ENCODE data around the gene SP5.

Gene SP5

DNA sequence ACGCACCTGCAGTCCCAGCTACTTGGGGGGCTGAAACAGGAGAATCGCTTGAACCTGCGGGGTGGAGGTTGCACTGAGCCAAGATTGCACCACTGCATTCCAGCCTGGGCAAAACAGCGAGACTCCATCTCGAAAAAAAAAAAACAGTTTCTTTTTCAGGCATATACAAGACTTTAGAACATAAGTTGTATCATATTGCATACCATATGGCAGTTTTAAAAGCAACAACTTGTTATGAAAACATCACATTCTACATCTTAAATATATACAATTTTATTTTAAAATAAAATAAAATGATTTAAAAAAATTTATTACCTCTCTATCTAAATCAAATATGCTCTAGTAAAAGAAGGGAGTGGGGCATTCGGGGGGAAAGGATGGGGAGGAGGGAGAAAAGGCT lies 39.4 kb upstream of the SP5 start:
- peaks cover 2% of the 10 kb centered on the region for H3K4me1 ChIP-seq (ENCODE audit: control insufficient read depth, low read depth, low read length)
- H3K9ac ChIP-seq (ENCODE audit: low read length) = no peak overlapping the region
- H4K8ac ChIP-seq (ENCODE audit: low read depth, low read length) = no peak overlapping the region
- no peak for DNase-seq
- H3K23ac ChIP-seq (ENCODE audit: low read length) = no peak overlapping the region
- H3K56ac ChIP-seq (ENCODE audit: low read length) = no peak overlapping the region
- no peak overlapping the region for H2BK120ac ChIP-seq (ENCODE audit: low read depth, low read length)
- H3K27ac ChIP-seq (ENCODE audit: low read depth, low read length) = no peak overlapping the region
- no peak overlapping the region for H2BK15ac ChIP-seq (replicated peaks; ENCODE audit: low read depth)
- H3K4me2 ChIP-seq (ENCODE audit: low read length) = no peak overlapping the region
- H3K27me3 ChIP-seq (ENCODE audit: insufficient read depth, low read length, poor library complexity) = no peaks in the 10 kb centered on the region
- H2BK5ac ChIP-seq (ENCODE audit: low read length) = no peak overlapping the region
- no peaks in the 10 kb centered on the region for H3K36me3 ChIP-seq (ENCODE audit: control insufficient read depth, insufficient read depth, low read length)
- no peak overlapping the region for H3K4ac ChIP-seq (ENCODE audit: low read depth, low read length)
- no peaks in the 10 kb centered on the region for H3K79me1 ChIP-seq (ENCODE audit: low read length)
- no peak overlapping the region for H4K5ac ChIP-seq (ENCODE audit: low read length)
- H3K18ac ChIP-seq (ENCODE audit: low read length) = no peak overlapping the region
- no peak overlapping the region for H2AK5ac ChIP-seq (ENCODE audit: low read length)
- WGBS (ENCODE audit: extremely low coverage, insufficient coverage, low lambda C conversion rate) = no CpG with 5 or more reads among the region's 6 CpGs
- no peak overlapping the region for H3K4me3 ChIP-seq (ENCODE audit: low read length)
- no peaks in the 10 kb centered on the region for H3K79me2 ChIP-seq (ENCODE audit: control insufficient read depth, insufficient read depth, low read length)

DNA sequence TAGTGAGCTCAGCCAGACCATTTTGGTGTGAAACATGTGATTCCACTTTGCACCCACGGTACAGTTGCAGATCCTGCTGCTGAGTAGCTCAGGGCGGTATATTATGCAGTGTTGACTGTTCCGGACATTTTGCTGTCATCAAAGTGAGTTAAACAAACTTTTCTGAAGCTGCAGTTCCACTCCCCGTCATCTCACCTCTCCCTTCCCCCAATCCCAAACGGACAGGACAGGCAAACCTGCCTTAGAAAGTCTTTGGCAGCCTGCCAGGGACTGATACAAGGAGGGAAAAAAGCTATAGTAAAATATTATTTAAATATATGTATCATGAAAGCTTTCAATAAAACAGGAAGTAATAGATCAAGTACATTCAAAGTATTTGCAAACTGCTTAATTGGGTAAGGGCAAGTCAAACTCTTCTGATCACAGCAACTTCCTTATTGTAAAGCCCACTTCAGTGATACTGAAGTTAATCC lies 35.5 kb upstream of the SP5 start:
- H3K56ac ChIP-seq (ENCODE audit: low read length) = peak overlapping the region; percentile 83
- H3K9ac ChIP-seq (ENCODE audit: low read length) = peak overlapping the region; percentile 39
- WGBS (ENCODE audit: extremely low coverage, insufficient coverage, low lambda C conversion rate) = no CpG with 5 or more reads among the region's 5 CpGs
- H3K79me2 ChIP-seq (ENCODE audit: control insufficient read depth, insufficient read depth, low read length) = no peaks in the 10 kb centered on the region
- peak overlapping the region; percentile 76 for H2BK120ac ChIP-seq (ENCODE audit: low read depth, low read length)
- H3K4ac ChIP-seq (ENCODE audit: low read depth, low read length) = peak overlapping the region; percentile 94
- H3K18ac ChIP-seq (ENCODE audit: low read length) = peak overlapping the region; percentile 62
- H3K27me3 ChIP-seq (ENCODE audit: insufficient read depth, low read length, poor library complexity) = no peaks in the 10 kb centered on the region
- H3K23ac ChIP-seq (ENCODE audit: low read length) = no peak overlapping the region
- peak overlapping the region; percentile 59 for H4K8ac ChIP-seq (ENCODE audit: low read depth, low read length)
- peak overlapping the region; percentile 17 for H3K4me2 ChIP-seq (ENCODE audit: low read length)
- peak overlapping the region; percentile 89 for H3K27ac ChIP-seq (ENCODE audit: low read depth, low read length)
- no peak overlapping the region for H2AK5ac ChIP-seq (ENCODE audit: low read length)
- H3K79me1 ChIP-seq (ENCODE audit: low read length) = no peaks in the 10 kb centered on the region
- peaks cover 3% of the 10 kb centered on the region for H3K4me1 ChIP-seq (ENCODE audit: control insufficient read depth, low read depth, low read length)
- peak; percentile 64 for DNase-seq
- no peak overlapping the region for H4K5ac ChIP-seq (ENCODE audit: low read length)
- H3K4me3 ChIP-seq (ENCODE audit: low read length) = no peak overlapping the region
- H2BK5ac ChIP-seq (ENCODE audit: low read length) = peak overlapping the region; percentile 72
- H3K36me3 ChIP-seq (ENCODE audit: control insufficient read depth, insufficient read depth, low read length) = no peaks in the 10 kb centered on the region
- H2BK15ac ChIP-seq (replicated peaks; ENCODE audit: low read depth) = peak overlapping the region; percentile 74

DNA sequence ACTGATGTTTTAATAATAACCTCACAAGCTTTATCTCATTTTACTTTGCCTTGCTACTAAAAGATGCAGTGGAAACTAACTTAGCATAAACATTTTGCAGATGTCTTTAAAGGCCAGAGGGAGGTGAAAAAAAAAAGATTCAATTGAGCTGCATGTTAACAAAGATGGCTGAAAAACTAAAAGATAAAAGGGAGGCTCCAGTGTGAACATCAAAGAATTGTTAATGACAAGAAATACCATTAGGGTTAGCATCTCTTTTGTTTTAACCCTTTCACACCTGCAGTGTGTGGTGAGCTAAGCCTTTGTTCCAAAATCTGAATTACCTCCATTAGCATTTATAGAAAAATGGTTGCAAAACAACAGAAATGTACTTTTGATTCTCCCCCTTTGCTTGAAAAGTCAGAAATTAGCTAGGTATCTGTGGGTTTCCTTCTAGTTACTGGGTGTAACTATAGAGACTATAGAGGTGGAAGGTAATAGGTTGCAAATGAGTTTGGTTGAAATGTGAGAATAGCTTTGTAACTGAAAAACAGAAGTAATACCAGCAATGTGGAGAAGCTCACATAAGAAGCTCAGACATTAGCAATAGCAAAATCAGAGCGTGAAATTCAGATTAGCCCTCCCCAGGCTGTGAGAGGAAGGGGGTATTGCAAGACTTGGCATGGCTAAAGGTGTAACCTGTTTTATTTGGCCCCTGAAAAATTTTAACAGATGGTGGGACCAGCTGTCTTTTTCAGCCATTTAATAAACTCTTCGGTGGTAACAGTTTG lies 34.8 kb upstream of the SP5 start:
- no peak overlapping the region for H3K9ac ChIP-seq (ENCODE audit: low read length)
- no peaks in the 10 kb centered on the region for H3K27me3 ChIP-seq (ENCODE audit: insufficient read depth, low read length, poor library complexity)
- H3K4me3 ChIP-seq (ENCODE audit: low read length) = no peak overlapping the region
- H2AK5ac ChIP-seq (ENCODE audit: low read length) = no peak overlapping the region
- H3K4me1 ChIP-seq (ENCODE audit: control insufficient read depth, low read depth, low read length) = peaks cover 3% of the 10 kb centered on the region
- H2BK120ac ChIP-seq (ENCODE audit: low read depth, low read length) = peak overlapping the region; percentile 96
- H3K4me2 ChIP-seq (ENCODE audit: low read length) = no peak overlapping the region
- peak; percentile 89 for DNase-seq
- H3K79me1 ChIP-seq (ENCODE audit: low read length) = no peaks in the 10 kb centered on the region
- WGBS (ENCODE audit: extremely low coverage, insufficient coverage, low lambda C conversion rate) = no CpG with 5 or more reads among the region's 2 CpGs
- peak overlapping the region; percentile 74 for H2BK15ac ChIP-seq (replicated peaks; ENCODE audit: low read depth)
- no peak overlapping the region for H2BK5ac ChIP-seq (ENCODE audit: low read length)
- H4K8ac ChIP-seq (ENCODE audit: low read depth, low read length) = peak overlapping the region; percentile 65
- no peak overlapping the region for H3K23ac ChIP-seq (ENCODE audit: low read length)
- peak overlapping the region; percentile 84 for H3K18ac ChIP-seq (ENCODE audit: low read length)
- H3K36me3 ChIP-seq (ENCODE audit: control insufficient read depth, insufficient read depth, low read length) = no peaks in the 10 kb centered on the region
- peak overlapping the region; percentile 86 for H3K4ac ChIP-seq (ENCODE audit: low read depth, low read length)
- H4K5ac ChIP-seq (ENCODE audit: low read length) = no peak overlapping the region
- H3K79me2 ChIP-seq (ENCODE audit: control insufficient read depth, insufficient read depth, low read length) = no peaks in the 10 kb centered on the region
- peak overlapping the region; percentile 93 for H3K27ac ChIP-seq (ENCODE audit: low read depth, low read length)
- peak overlapping the region; percentile 49 for H3K56ac ChIP-seq (ENCODE audit: low read length)

DNA sequence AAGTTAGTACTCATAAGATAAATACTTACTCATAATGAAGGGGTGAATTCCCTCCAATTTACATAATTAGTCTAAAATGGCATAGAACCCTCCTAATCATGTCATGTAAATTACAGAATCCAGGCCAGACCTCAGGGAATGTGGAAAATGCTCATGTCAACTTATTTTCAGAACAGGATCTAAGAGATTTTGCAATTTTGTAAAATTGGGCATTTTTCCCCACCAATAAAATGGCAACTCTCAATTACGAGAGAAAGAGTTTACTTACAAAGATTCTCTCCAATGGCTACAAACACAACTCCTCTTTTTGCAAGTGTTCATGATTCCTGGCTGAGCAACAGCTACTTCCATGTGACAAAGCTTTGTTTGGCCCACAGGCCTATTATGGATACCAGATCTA lies 33.8 kb upstream of the SP5 start:
- no peak overlapping the region for H3K9ac ChIP-seq (ENCODE audit: low read length)
- no peak overlapping the region for H3K4me3 ChIP-seq (ENCODE audit: low read length)
- H3K79me1 ChIP-seq (ENCODE audit: low read length) = no peaks in the 10 kb centered on the region
- no peak overlapping the region for H2AK5ac ChIP-seq (ENCODE audit: low read length)
- H3K56ac ChIP-seq (ENCODE audit: low read length) = peak overlapping the region; percentile 11
- WGBS (ENCODE audit: extremely low coverage, insufficient coverage, low lambda C conversion rate) = no CpG with 5 or more reads among the region's 1 CpG
- H3K4me2 ChIP-seq (ENCODE audit: low read length) = no peak overlapping the region
- peak overlapping the region; percentile 98 for H2BK15ac ChIP-seq (replicated peaks; ENCODE audit: low read depth)
- H3K4me1 ChIP-seq (ENCODE audit: control insufficient read depth, low read depth, low read length) = peaks cover 3% of the 10 kb centered on the region
- peak overlapping the region; percentile 68 for H3K18ac ChIP-seq (ENCODE audit: low read length)
- no peaks in the 10 kb centered on the region for H3K27me3 ChIP-seq (ENCODE audit: insufficient read depth, low read length, poor library complexity)
- H3K27ac ChIP-seq (ENCODE audit: low read depth, low read length) = peak overlapping the region; percentile 12
- H3K4ac ChIP-seq (ENCODE audit: low read depth, low read length) = no peak overlapping the region
- H3K23ac ChIP-seq (ENCODE audit: low read length) = no peak overlapping the region
- H3K79me2 ChIP-seq (ENCODE audit: control insufficient read depth, insufficient read depth, low read length) = no peaks in the 10 kb centered on the region
- H2BK5ac ChIP-seq (ENCODE audit: low read length) = no peak overlapping the region
- H4K5ac ChIP-seq (ENCODE audit: low read length) = no peak overlapping the region
- DNase-seq = peak; percentile 31
- H4K8ac ChIP-seq (ENCODE audit: low read depth, low read length) = peak overlapping the region; percentile 86
- peak overlapping the region; percentile 96 for H2BK120ac ChIP-seq (ENCODE audit: low read depth, low read length)
- no peaks in the 10 kb centered on the region for H3K36me3 ChIP-seq (ENCODE audit: control insufficient read depth, insufficient read depth, low read length)

DNA sequence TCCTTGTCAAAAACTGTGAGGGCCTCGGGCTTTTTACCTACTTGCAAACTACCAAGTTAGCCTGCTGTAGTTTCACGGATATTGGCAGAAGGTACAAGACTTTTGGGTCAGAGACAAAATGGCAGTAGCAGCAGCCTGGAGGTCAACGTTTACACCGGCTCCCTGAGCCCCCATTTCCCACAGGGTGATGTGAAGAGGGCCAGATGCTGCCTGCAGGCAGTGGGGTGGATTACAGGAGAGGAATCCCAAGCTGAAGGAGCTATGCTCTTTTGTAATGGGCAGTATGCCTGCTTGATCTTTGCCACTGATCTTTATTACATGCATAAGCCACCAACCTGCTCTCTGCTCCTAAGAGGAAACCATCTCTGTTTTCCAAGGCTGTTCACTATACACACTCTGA lies 29.5 kb upstream of the SP5 start:
- Histone ChIP-seq H2BK120ac (ENCODE audit: low read depth, low read length) (peak overlapping the region; percentile 68), H3K79me1 (ENCODE audit: low read length) (no peaks in the 10 kb centered on the region), H3K4me2 (ENCODE audit: low read length) (no peak overlapping the region), H3K27ac (ENCODE audit: low read depth, low read length) (no peak overlapping the region), H2AK5ac (ENCODE audit: low read length) (no peak overlapping the region), H3K23ac (ENCODE audit: low read length) (no peak overlapping the region), H2BK15ac (replicated peaks; ENCODE audit: low read depth) (no peak overlapping the region), H3K4me3 (ENCODE audit: low read length) (no peak overlapping the region), H2BK5ac (ENCODE audit: low read length) (no peak overlapping the region), H3K4me1 (ENCODE audit: control insufficient read depth, low read depth, low read length) (peaks cover 6% of the 10 kb centered on the region), H3K27me3 (ENCODE audit: insufficient read depth, low read length, poor library complexity) (no peaks in the 10 kb centered on the region), H3K9ac (ENCODE audit: low read length) (no peak overlapping the region), H3K4ac (ENCODE audit: low read depth, low read length) (no peak overlapping the region), H3K36me3 (ENCODE audit: control insufficient read depth, insufficient read depth, low read length) (no peaks in the 10 kb centered on the region), H3K18ac (ENCODE audit: low read length) (peak overlapping the region; percentile 65), H4K5ac (ENCODE audit: low read length) (no peak overlapping the region), H4K8ac (ENCODE audit: low read depth, low read length) (no peak overlapping the region), H3K79me2 (ENCODE audit: control insufficient read depth, insufficient read depth, low read length) (no peaks in the 10 kb centered on the region), H3K56ac (ENCODE audit: low read length) (peak overlapping the region; percentile 8)
- DNase-seq = peak; percentile 72
- no CpG with 5 or more reads among the region's 4 CpGs for WGBS (ENCODE audit: extremely low coverage, insufficient coverage, low lambda C conversion rate)
